GM12892 (cell line): ENCODE results near the gene SLC13A2.

Source experiments
- POLR2A ChIP-seq: IDR thresholded peaks from 2 replicates; pipeline ENCODE4 v1.6.1; 2011; ENCODE audit warnings: low read depth, low read length, control low read depth
- POLR2AphosphoS5 ChIP-seq: IDR thresholded peaks from 2 replicates; pipeline ENCODE4 v1.6.1; 2011; ENCODE audit warnings: low read depth, low read length, control low read depth
- TAF1 ChIP-seq: IDR thresholded peaks from 2 replicates; pipeline ENCODE4 v1.6.1; 2011; ENCODE audit warnings: low read depth, mild to moderate bottlenecking, control low read depth, low read length, borderline replicate concordance

DNA sequence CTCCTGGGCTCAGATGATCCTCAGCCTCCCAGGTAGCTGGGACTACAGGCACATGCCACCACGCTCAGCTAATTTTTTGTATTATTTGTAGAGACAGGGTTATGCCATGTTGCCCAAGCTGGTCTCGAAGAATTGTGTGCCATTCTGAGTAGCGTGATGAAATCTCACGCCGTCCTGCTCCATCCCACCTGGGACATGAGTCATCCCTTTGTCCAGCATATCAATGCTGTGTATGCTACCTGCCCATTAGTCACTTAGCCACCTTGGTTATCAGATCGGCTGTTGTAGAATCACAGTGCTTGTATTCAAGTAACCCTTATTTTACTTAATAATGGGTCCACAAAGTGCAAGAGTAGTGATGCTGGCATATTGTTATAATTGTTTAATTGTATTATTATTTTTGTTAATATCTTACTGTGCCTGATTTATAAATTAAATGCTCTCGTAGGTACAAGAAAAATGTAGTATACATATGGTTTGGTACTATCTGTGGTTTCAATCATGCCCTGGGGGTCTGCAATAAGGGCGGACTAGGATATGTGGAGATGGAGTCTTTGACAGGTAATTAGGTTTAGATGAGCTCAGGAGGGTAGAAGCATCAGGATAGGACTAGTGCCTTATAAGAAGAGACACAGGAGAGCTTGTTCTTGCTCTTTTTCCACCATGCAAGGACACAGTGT is 26.6 kb upstream of the SLC13A2 start:
- no peak for TF ChIP-seq POLR2A
- TF ChIP-seq POLR2AphosphoS5, result no peak
- TF ChIP-seq TAF1, result no peak
